UCSD-AML1 (cell line): ENCODE results near the gene C1QL4.
"Not testable (repeated sequence)": the region's sequence is repeated elsewhere in the genome, so short reads cannot be mapped to it uniquely, and the experiment has no call there.

ENCODE experiments used
- DNase-seq: peaks from one replicate; lab custom pipeline; 2025; ENCODE audit not compliant: unreplicated experiment; lab: John Stamatoyannopoulos, UW

The C1QL4 gene

DNA sequence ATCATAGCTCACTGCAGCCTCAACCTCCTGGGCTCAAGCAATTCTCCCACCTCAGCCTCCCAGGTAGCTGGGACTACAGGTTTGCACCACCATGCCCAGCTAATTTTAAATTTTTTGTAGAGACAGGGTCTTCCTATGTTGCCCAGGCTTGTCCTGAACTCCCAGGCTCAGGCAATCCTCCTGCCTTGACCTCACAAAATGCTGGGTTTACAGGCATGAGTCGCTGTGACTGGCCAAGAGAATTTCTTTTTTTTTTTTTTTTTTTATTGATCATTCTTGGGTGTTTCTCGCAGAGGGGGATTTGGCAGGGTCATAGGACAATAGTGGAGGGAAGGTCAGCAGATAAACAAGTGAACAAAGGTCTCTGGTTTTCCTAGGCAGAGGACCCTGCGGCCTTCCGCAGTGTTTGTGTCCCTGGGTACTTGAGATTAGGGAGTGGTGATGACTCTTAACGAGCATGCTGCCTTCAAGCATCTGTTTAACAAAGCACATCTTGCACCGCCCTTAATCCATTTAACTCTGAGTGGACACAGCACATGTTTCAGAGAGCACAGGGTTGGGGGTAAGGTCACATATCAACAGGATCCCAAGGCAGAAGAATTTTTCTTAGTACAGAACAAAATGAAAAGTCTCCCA lies 54.1 kb downstream of the C1QL4 start:
- DNase-seq = not testable (repeated sequence)
